T-cell (primary cell): Measurements from ENCODE around the gene STRAP. TPM values are rescaled to one million over a fixed set of nuclear protein-coding genes. Genes with fewer than 3 reads are reported as not detected.
"Not testable (repeated sequence)": the region's sequence is repeated elsewhere in the genome, so short reads cannot be mapped to it uniquely, and the experiment has no call there.

Experiments
- ATAC-seq, 4 experiments: fragments of 200-7000 bp in 3 of 4; fragments of 150-1000 bp in 1 of 4; cut with Tn5 transposase; replicated peaks in 1 of 4; 1 replicate in 3 of 4; 2 replicates in 1 of 4; pipeline ENCODE4 v1.10.0; 2021; ENCODE audit warnings: moderate library complexity in 3 of 4, mild to moderate bottlenecking in 2 of 4, moderate number of reproducible peaks in 1 of 4
- CTCF ChIA-PET, 2 donors: fragments of 300-600 bp; sonication (Branson Sonifier 250); formaldehyde crosslinking; loops; one replicate each; lab custom pipeline; 2022; ENCODE audit warnings: antibody characterized with exemption in 2 of 2; lab: Charles Lee
- POLR2A ChIA-PET, 2 donors: fragments of 300-600 bp; sonication (Branson Sonifier 250); formaldehyde crosslinking; loops; one replicate each; lab custom pipeline; 2022; ENCODE audit warnings: antibody characterized with exemption in 2 of 2; lab: Charles Lee
- DNase-seq, 35 experiments: peaks; one replicate each; pipeline versions ENCODE4 v3.0.0 to v3.0.0-alpha.2; 2013 to 2023
- H3K27ac ChIP-seq: one replicate; pipeline ENCODE4 v1.5.1; 2013; ENCODE audit warnings: low read length
- H3K27me3 ChIP-seq, 2 experiments: replicated peaks in 1 of 2; 1 replicate in 1 of 2; 2 replicates in 1 of 2; pipeline versions ENCODE4 v1.6.1 to v1.7.0; 2013; ENCODE audit warnings: low read length in 1 of 2, mixed read lengths in 1 of 2; ENCODE audit not compliant: control insufficient read depth in 2 of 2, insufficient read depth in 2 of 2; ENCODE audit errors: extremely low read depth in 1 of 2
- H3K36me3 ChIP-seq, 2 donors: 1 replicate in 1 of 2; 2 replicates in 1 of 2; pipeline versions ENCODE4 v1.6.1 to v1.7.0; 2013; ENCODE audit warnings: low read length in 1 of 2; ENCODE audit not compliant: control insufficient read depth in 2 of 2, insufficient read depth in 1 of 2; ENCODE audit errors: extremely low read depth in 1 of 2
- H3K4me1 ChIP-seq, 2 experiments: 1 replicate in 1 of 2; 2 replicates in 1 of 2; pipeline versions ENCODE4 v1.6.1 to v1.7.0; 2013; ENCODE audit warnings: low read length in 2 of 2, mixed read lengths in 1 of 2; ENCODE audit not compliant: insufficient read depth in 2 of 2, control insufficient read depth in 1 of 2; ENCODE audit errors: extremely low read depth in 1 of 2
- H3K4me3 ChIP-seq, 2 donors: 1 replicate in 1 of 2; 2 replicates in 1 of 2; pipeline versions ENCODE4 v1.5.1 to v1.7.0; 2013; ENCODE audit warnings: mild to moderate bottlenecking in 2 of 2, low read length in 1 of 2, moderate library complexity in 1 of 2; ENCODE audit not compliant: control insufficient read depth in 1 of 2; ENCODE audit errors: extremely low read depth in 1 of 2
- H3K9me3 ChIP-seq: 2 replicates; pipeline ENCODE4 v1.7.0; 2013
- H3K27ac Mint-ChIP-seq, 2 donors: one replicate each; pipeline ENCODE4 v1.8.0; 2020 to 2021; ENCODE audit warnings: mild to moderate bottlenecking in 2 of 2, mixed read lengths in 2 of 2
- H3K27me3 Mint-ChIP-seq, 2 donors: one replicate each; pipeline ENCODE4 v1.8.0; 2021 to 2022; ENCODE audit warnings: mixed read lengths in 2 of 2
- H3K36me3 Mint-ChIP-seq: one replicate; pipeline ENCODE4 v1.8.0; 2021; ENCODE audit warnings: mixed read lengths
- H3K4me1 Mint-ChIP-seq, 3 donors: one replicate each; pipeline ENCODE4 v1.8.0; 2020 to 2022; ENCODE audit warnings: mixed read lengths in 3 of 3, mild to moderate bottlenecking in 1 of 3
- H3K4me3 Mint-ChIP-seq, 3 donors: one replicate each; pipeline ENCODE4 v1.8.0; 2020 to 2022; ENCODE audit warnings: mild to moderate bottlenecking in 3 of 3, mixed read lengths in 3 of 3, moderate library complexity in 3 of 3
- H3K9me3 Mint-ChIP-seq, 3 donors: one replicate each; pipeline ENCODE4 v1.8.0; 2020 to 2022; ENCODE audit warnings: mixed read lengths in 3 of 3
- WGBS: methylation state at CpG from one replicate; pipeline ENCODE4 v1.1.5; 2013; ENCODE audit warnings: missing lambda C conversion rate; ENCODE audit not compliant: insufficient coverage; 5-methylcytosine and 5-hydroxymethylcytosine counted together
- total RNA-seq, 35 experiments: library from RNA in 6 of 35; stranded (reverse) in 6 of 35; fragments of 120-200 nt in 1 of 35; gene quantifications; one replicate each; pipeline versions ENCODE4 v1.2.1 to v1.2.4 and lab custom pipeline; 2013 to 2026

The STRAP gene
- total RNA-seq, 5 donors from 2014 or later (not counting 1 experiment from before 2014, with no cell fraction given), result 47.4 to 101 (median 55.4) TPM

DNA sequence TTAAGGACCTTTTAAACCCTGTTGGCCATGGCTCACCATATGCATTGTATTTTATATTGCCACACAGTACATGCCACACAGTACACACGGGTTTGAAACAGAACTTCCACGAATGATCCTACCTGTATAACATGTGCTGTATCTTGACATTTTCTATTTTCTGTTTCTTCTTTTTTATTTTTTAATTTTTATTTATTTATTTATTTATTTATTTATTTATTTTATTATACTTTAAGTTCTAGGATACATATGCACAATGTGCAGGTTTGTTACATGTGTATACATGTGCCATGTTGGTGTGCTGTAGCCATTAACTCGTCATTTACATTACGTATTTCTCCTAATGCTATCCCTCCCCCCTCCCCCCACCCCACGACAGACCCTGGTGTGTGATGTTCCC, 61.3 kb downstream of the STRAP start:
- H3K27ac Mint-ChIP-seq, DNase-seq, POLR2A ChIA-PET, H3K4me3 Mint-ChIP-seq, H3K9me3 ChIP-seq, H3K36me3 ChIP-seq, H3K27me3 ChIP-seq, H3K4me1 ChIP-seq, CTCF ChIA-PET, H3K27ac ChIP-seq, H3K27me3 Mint-ChIP-seq, ATAC-seq, H3K4me3 ChIP-seq: not testable (repeated sequence)
- Mint-ChIP-seq H3K4me1 (peaks cover 12 to 14% (median 13%) of the 10 kb centered on the region in 3 donors), H3K36me3 (peaks cover 54% of the 10 kb centered on the region), H3K9me3 (peaks cover 24 to 26% (median 26%) of the 10 kb centered on the region in 3 donors)
- WGBS, result no CpG with 5 or more reads among the region's 5 CpGs

DNA sequence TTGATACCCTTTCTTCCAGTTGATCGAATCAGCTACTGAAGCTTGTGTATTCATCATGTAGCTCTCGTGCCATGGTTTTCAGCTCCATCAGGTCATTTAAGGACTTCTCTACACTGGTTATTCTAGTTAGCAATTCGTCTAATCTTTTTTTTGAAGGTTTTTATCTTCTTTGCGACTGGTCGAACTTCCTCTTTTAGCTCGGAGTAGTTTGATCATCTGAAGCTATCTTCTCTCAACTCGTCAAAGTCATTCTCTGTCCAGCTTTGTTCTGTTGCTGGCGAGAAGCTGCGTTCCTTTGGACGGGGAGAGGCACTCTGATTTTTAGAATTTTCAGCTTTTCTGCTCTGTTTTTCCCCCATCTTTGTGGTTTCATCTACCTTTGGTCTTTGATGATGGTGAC, 66.3 kb downstream of the STRAP start:
- H3K4me1 Mint-ChIP-seq, result peaks cover 12 to 18% (median 14%) of the 10 kb centered on the region in 3 donors
- H3K4me3 ChIP-seq, H3K27ac ChIP-seq, H3K27me3 Mint-ChIP-seq, H3K27ac Mint-ChIP-seq, H3K36me3 ChIP-seq, H3K4me1 ChIP-seq, DNase-seq, CTCF ChIA-PET, ATAC-seq, POLR2A ChIA-PET, H3K4me3 Mint-ChIP-seq, H3K27me3 ChIP-seq, H3K9me3 ChIP-seq: not testable (repeated sequence)
- peaks cover 27% of the 10 kb centered on the region for H3K36me3 Mint-ChIP-seq
- WGBS, result 94% methylated on average over 7 of the region's 10 CpGs
- peaks cover 9 to 17% (median 16%) of the 10 kb centered on the region in 3 donors for H3K9me3 Mint-ChIP-seq

Other genes starting within 250 kb of the STRAP start
- gene EPS8, start 93.0 kb upstream of the STRAP start, total RNA-seq, result 1 to 10 TPM in 4 of 5 donors, under 1 TPM in 1; 0.91 to 3.8 (median 2.1) TPM
- gene DERA, start 28.9 kb downstream of the STRAP start, total RNA-seq, result 10 to 100 TPM; 11.0 to 13.4 (median 11.6) TPM